Mucosa of rectum (tissue), 2 donors: ENCODE measurements around the gene PIGH.

ENCODE experiments used
- H3K27ac ChIP-seq, 2 donors: one replicate each; pipeline ENCODE4 v1.7.0; 2013; ENCODE audit warnings: inconsistent platforms in 2 of 2, low read depth in 2 of 2, low read length in 2 of 2
- H3K27me3 ChIP-seq, 2 donors: one replicate each; pipeline ENCODE4 v1.7.0; 2013; ENCODE audit warnings: low read length in 2 of 2; ENCODE audit not compliant: control insufficient read depth in 2 of 2, insufficient read depth in 2 of 2
- H3K36me3 ChIP-seq, 2 donors: one replicate each; pipeline ENCODE4 v1.7.0; 2013; ENCODE audit warnings: low read length in 2 of 2; ENCODE audit not compliant: control insufficient read depth in 2 of 2, insufficient read depth in 2 of 2
- H3K4me1 ChIP-seq, 2 donors: one replicate each; pipeline ENCODE4 v1.7.0; 2013; ENCODE audit warnings: low read length in 2 of 2, mild to moderate bottlenecking in 1 of 2; ENCODE audit not compliant: control insufficient read depth in 2 of 2, insufficient read depth in 2 of 2
- H3K4me3 ChIP-seq, 2 donors: one replicate each; pipeline ENCODE4 v1.7.0; 2013; ENCODE audit warnings: low read length in 2 of 2
- H3K9ac ChIP-seq, 2 donors: one replicate each; pipeline ENCODE4 v1.7.0; 2013; ENCODE audit warnings: low read length in 2 of 2, low read depth in 1 of 2, mild to moderate bottlenecking in 1 of 2
- H3K9me3 ChIP-seq, 2 donors: one replicate each; pipeline ENCODE4 v1.7.0; 2013; ENCODE audit warnings: low read length in 2 of 2; ENCODE audit not compliant: control insufficient read depth in 2 of 2
- donor health status: healthy.
- donor health status: Normal muscosa, but diverticular disease.

Gene PIGH

GRCh38 chr14:67576216-67576955, 23.7 kb downstream of the PIGH start:
- H3K4me1 ChIP-seq, result peaks cover 0 to 4% of the 10 kb centered on the region in 2 donors
- no peak overlapping the region for H3K4me3 ChIP-seq
- H3K27me3 ChIP-seq, result no peaks in the 10 kb centered on the region
- H3K9me3 ChIP-seq, result no peaks in the 10 kb centered on the region
- no peak overlapping the region for H3K9ac ChIP-seq
- H3K27ac ChIP-seq, result no peak overlapping the region
- H3K36me3 ChIP-seq, result peaks cover 55 to 66% of the 10 kb centered on the region in 2 donors

GRCh38 chr14:67575684-67576083, 24.4 kb downstream of the PIGH start:
- Histone ChIP-seq H3K9me3 (no peaks in the 10 kb centered on the region), H3K9ac (no peak overlapping the region), H3K36me3 (peaks cover 50 to 60% of the 10 kb centered on the region in 2 donors), H3K27me3 (no peaks in the 10 kb centered on the region), H3K4me3 (no peak overlapping the region), H3K27ac (no peak overlapping the region), H3K4me1 (peaks cover 0 to 4% of the 10 kb centered on the region in 2 donors)

DNA sequence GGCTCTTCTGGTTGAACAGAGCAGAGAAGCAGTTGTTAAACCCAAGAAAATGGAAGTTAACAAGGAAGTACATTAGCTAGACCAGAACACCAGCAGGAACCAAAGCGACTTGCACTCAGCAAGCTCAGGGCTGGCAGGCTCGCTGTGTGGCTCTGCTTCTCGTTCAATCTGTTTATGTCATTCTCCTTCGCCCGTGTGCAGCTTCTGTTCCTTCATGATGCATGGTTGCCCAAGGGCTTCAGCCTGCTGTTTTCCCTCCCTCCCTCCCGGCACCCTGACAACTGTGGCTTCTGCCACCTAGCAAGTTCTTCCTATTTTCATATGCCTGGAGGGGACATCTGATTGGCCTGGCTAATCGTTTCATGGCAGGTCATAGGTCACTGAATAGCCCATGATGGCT, 25.3 kb downstream of the PIGH start:
- no peaks in the 10 kb centered on the region for H3K4me1 ChIP-seq
- H3K27ac ChIP-seq, result no peak overlapping the region
- no peaks in the 10 kb centered on the region for H3K27me3 ChIP-seq
- H3K9ac ChIP-seq, result no peak overlapping the region
- no peaks in the 10 kb centered on the region for H3K9me3 ChIP-seq
- peaks cover 52 to 53% of the 10 kb centered on the region in 2 donors for H3K36me3 ChIP-seq
- H3K4me3 ChIP-seq, result no peak overlapping the region

GRCh38 chr14:67574156-67574555, 25.9 kb downstream of the PIGH start:
- Histone ChIP-seq H3K4me1 (no peaks in the 10 kb centered on the region), H3K4me3 (no peak overlapping the region), H3K36me3 (peaks cover 47 to 49% of the 10 kb centered on the region in 2 donors), H3K9me3 (no peaks in the 10 kb centered on the region), H3K27me3 (no peaks in the 10 kb centered on the region), H3K9ac (no peak overlapping the region), H3K27ac (no peak overlapping the region)

GRCh38 chr14:67573228-67574010, 26.6 kb downstream of the PIGH start:
- H3K27me3 ChIP-seq, result no peaks in the 10 kb centered on the region
- H3K36me3 ChIP-seq, result peaks cover 40 to 44% of the 10 kb centered on the region in 2 donors
- no peaks in the 10 kb centered on the region for H3K9me3 ChIP-seq
- no peak overlapping the region for H3K9ac ChIP-seq
- no peak overlapping the region for H3K27ac ChIP-seq
- no peak overlapping the region for H3K4me3 ChIP-seq
- no peaks in the 10 kb centered on the region for H3K4me1 ChIP-seq

DNA sequence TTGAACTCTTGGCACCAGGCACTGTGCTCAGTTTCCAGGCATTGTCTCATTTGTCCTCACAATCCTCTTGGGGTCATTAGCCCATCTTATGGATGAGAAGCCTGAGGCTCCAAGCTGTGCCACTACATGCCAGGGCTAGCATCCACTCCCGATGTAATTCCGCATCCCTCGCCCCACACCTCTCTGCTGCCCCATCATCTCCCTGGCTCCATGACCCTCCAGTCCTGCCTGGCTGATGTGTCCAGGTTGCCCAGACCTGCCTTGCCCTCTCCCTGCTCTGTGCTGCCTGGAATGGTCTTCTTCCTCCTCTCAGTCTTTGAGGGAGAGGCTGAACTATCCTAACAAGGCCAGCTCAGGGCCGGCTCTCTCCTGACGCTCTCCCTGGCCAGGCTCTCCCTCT, 27.5 kb downstream of the PIGH start:
- Histone ChIP-seq H3K4me3 (no peak overlapping the region), H3K9me3 (no peaks in the 10 kb centered on the region), H3K4me1 (no peaks in the 10 kb centered on the region), H3K36me3 (peaks cover 33 to 36% of the 10 kb centered on the region in 2 donors), H3K27ac (no peak overlapping the region), H3K9ac (no peak overlapping the region), H3K27me3 (no peaks in the 10 kb centered on the region)

DNA sequence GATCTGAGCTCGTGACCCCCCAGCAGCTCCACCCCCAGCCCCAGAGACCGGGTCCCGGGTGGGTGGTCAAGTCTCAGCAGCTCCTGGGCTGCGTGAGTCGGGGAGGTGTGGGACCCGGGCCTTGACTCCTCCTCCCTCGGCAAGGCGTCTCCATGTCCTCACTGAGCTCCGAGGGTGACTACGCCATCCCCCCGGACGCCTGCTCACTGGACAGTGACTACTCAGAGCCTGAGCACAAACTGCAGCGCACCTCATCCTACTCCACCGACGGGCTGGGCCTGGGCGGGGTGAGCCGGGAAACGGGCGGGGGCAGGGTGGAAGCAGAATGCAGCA, 28.1 kb downstream of the PIGH start:
- H3K27me3 ChIP-seq, result no peaks in the 10 kb centered on the region
- H3K9ac ChIP-seq, result no peak overlapping the region
- no peak overlapping the region for H3K27ac ChIP-seq
- H3K4me3 ChIP-seq, result no peak overlapping the region
- no peaks in the 10 kb centered on the region for H3K4me1 ChIP-seq
- no peaks in the 10 kb centered on the region for H3K9me3 ChIP-seq
- H3K36me3 ChIP-seq, result peaks cover 31 to 33% of the 10 kb centered on the region in 2 donors

DNA sequence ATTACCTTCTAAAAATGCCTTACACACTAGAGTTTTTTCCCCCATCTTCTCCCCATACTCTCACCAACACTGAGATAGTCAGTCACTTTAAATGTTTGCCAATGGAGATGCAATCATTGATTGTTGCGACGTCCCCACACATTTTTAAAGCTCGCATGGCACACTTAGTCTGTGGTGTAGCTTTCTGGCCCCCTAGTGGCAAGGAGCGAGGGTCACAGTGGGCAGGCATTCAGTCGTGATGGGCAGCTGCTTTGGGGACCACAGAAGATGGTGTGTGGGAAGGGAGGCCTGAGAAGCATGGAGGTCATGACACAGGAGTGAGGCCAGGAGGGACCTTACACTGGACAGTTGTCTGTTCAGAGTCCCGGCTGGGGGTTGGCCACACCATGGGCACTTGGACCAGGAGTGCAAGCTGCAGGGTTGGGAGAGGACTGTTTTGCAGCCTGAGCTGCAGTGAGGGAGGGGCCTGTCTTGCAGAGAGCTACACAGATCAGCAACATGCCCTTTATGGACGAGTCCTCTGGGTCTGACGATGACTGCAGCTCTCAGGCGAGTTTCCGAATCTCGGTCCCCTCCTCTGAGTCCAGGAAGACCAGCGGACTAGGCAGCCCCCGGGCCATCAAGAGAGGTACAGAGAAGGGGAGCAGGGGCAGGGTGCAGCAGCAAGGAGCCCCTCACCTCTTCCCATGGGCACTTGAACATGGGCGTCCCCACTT, 28.6 kb downstream of the PIGH start:
- Histone ChIP-seq H3K36me3 (peaks cover 27 to 29% of the 10 kb centered on the region in 2 donors), H3K9ac (no peak overlapping the region), H3K9me3 (no peaks in the 10 kb centered on the region), H3K4me3 (no peak overlapping the region), H3K27ac (no peak overlapping the region), H3K4me1 (no peaks in the 10 kb centered on the region), H3K27me3 (no peaks in the 10 kb centered on the region)

GRCh38 chr14:67570453-67570852, 29.6 kb downstream of the PIGH start:
- H3K27ac ChIP-seq, result no peak overlapping the region
- H3K4me1 ChIP-seq, result no peaks in the 10 kb centered on the region
- H3K9ac ChIP-seq, result no peak overlapping the region
- no peaks in the 10 kb centered on the region for H3K9me3 ChIP-seq
- H3K27me3 ChIP-seq, result no peaks in the 10 kb centered on the region
- H3K4me3 ChIP-seq, result no peak overlapping the region
- peaks cover 18 to 27% of the 10 kb centered on the region in 2 donors for H3K36me3 ChIP-seq
